Upper lobe of left lung (tissue), 6 donors: ENCODE data around the gene DNAJC13. TPM values are rescaled to one million over a fixed set of nuclear protein-coding genes. Genes with fewer than 3 reads are reported as not detected.

ENCODE experiments used
- ATAC-seq, 2 donors: fragments of 200-7000 bp; cut with Tn5 transposase; one replicate each; pipeline ENCODE4 v1.9.1; 2022; ENCODE audit warnings: mild to moderate bottlenecking in 2 of 2, moderate library complexity in 2 of 2; ENCODE audit not compliant: low FRiP score in 2 of 2
- DNase-seq, 2 donors: peaks; one replicate each; pipeline ENCODE4 v3.0.0-alpha.2; 2019 to 2020
- H3K27ac ChIP-seq, 4 donors: fragments of 200-600 bp; sonication (generic); one replicate each; pipeline ENCODE4 v1.5.1; 2016 to 2019
- H3K27me3 ChIP-seq, 4 donors: fragments of 200-600 bp; sonication (generic); one replicate each; pipeline ENCODE4 v1.5.1; 2017 to 2019
- H3K36me3 ChIP-seq, 4 donors: fragments of 200-600 bp; sonication (generic); one replicate each; pipeline ENCODE4 v1.5.1; 2016 to 2019
- H3K4me1 ChIP-seq, 4 donors: fragments of 200-600 bp; sonication (generic); one replicate each; pipeline ENCODE4 v1.5.1; 2018 to 2019
- H3K4me3 ChIP-seq, 4 donors: fragments of 200-600 bp; sonication (generic); one replicate each; pipeline ENCODE4 v1.5.1; 2017 to 2019; ENCODE audit warnings: mild to moderate bottlenecking in 2 of 4, moderate library complexity in 1 of 4
- H3K9me3 ChIP-seq, 4 donors: fragments of 200-600 bp; sonication (generic); one replicate each; pipeline ENCODE4 v1.5.1; 2018 to 2019
- EP300 ChIP-seq, 4 donors: sonication (generic); formaldehyde crosslinking; IDR thresholded peaks; one replicate each; pipeline ENCODE4 v1.5.1; 2017; ENCODE audit warnings: antibody characterized with exemption in 4 of 4, control low read depth in 2 of 4
- POLR2A ChIP-seq, 4 donors: fragments of 450-650 bp; IDR thresholded peaks; one replicate each; pipeline ENCODE4 v1.5.1; 2016 to 2017; ENCODE audit warnings: antibody characterized with exemption in 4 of 4, mild to moderate bottlenecking in 2 of 4
- POLR2AphosphoS5 ChIP-seq, 2 donors: sonication (generic); formaldehyde crosslinking; IDR thresholded peaks; one replicate each; pipeline ENCODE4 v1.5.1; 2017; ENCODE audit warnings: antibody characterized with exemption in 2 of 2
- WGBS, 2 donors: methylation state at CpG; one replicate each; pipeline ENCODE4 v1.1.5; 2017 to 2018; 5-methylcytosine and 5-hydroxymethylcytosine counted together
- total RNA-seq, 6 donors: library from RNA; depleted of rRNA in 4 of 6; stranded (reverse); fragments of >200 nt in 4 of 6; gene quantifications; one replicate each; pipeline versions ENCODE4 v1.1.0 to v1.2.1, GENCODE V29; 2016 to 2021
- TF ChIP-seq, protein P1 (sequence below), 6 experiments: fragments of 450-650 bp in 4 of 6; fragments of 200-600 bp in 2 of 6; sonication (generic) in 2 of 6; IDR thresholded peaks; one replicate each; pipeline ENCODE4 v1.5.1; 2016 to 2019; ENCODE audit warnings: antibody characterized with exemption in 6 of 6
- donor health status: DM: no; HTN: no; CAD: no; lungs with moderate emphysema.
- donor health status: DM: no; HTN: yes; CAD: no; lungs with severe emphysema.

Gene DNAJC13
- total RNA-seq, 6 donors from 2014 or later = 29.1 to 54.9 (median 35.1) TPM

DNA sequence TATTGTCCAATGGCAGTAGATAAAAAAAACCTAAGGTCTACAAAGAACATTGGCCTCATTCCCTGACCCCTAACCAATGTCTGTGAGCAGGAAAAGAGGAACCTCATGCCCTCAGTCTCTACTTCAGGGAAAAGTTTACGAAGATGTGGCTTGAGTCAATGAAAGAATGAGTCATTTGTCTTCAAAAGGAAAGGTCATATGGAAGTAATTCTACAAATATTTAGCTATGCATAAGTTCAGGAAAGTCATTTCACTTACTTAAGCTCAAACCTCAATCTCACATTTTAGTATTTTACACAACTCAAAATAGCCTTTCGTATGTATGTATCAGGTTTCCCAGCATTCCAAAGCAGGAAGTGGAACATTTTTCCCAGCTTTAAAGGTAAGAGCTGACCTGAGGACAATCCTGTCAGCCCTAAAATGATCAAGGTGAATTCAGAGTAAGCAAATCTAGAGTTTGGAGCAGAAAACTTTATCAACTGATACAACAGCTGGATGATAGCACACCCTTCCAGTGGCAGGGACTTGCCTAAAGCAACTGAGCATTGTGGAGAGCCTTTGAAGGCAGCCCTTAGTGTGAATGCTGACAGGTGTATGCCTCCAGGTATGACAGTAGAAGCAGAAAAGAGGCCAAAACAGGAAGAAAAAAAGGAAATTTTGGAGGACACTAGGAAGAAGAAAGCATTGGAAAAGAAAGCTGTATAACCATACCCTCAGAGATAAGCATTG, 125.9 kb downstream of the DNAJC13 start:
- Histone ChIP-seq H3K27ac (peak overlapping the region in 2 of 4 donors; percentile 26 to 63), H3K4me1 (peaks cover 0 to 6% (median 0%) of the 10 kb centered on the region in 4 donors), H3K27me3 (no peaks in the 10 kb centered on the region), H3K36me3 (peaks cover 6 to 35% (median 13%) of the 10 kb centered on the region in 4 donors), H3K4me3 (no peak overlapping the region), H3K9me3 (no peaks in the 10 kb centered on the region)
- WGBS, 2 donors = 51 to 61% methylated on average over 2 of the region's 2 CpGs
- ATAC-seq (peak in 1 of 2 donors; percentile 82), DNase-seq (no peak)
- TF ChIP-seq EP300 (IDR thresholded peaks at IDR 0.05) (peak in 1 of 4 donors; percentile 45), POLR2AphosphoS5 (IDR thresholded peaks at IDR 0.05) (no peak)

DNA sequence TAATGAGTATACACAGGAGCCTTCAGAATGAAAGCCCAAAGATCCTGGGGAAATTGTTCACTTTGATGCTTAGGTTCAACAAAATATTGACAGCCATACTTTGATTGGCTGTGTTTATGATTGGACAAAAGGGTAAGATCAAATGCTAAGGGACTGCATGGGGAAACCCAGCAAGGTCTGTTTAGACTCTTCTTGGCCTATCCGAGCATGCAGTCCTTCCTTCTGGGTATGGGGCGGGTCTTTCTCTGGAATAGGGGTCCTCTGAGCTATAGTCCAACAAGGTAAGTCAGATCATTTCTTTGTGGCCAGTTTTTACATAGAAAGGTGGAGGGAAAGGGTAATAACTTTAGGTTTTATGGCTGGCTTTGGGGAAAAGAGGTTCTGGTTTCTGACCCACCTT, 126.8 kb downstream of the DNAJC13 start:
- TF ChIP-seq EP300 (IDR thresholded peaks at IDR 0.05) (no peak), POLR2AphosphoS5 (IDR thresholded peaks at IDR 0.05) (no peak), POLR2A (IDR thresholded peaks at IDR 0.05) (no peak)
- TF ChIP-seq, protein P1, sequence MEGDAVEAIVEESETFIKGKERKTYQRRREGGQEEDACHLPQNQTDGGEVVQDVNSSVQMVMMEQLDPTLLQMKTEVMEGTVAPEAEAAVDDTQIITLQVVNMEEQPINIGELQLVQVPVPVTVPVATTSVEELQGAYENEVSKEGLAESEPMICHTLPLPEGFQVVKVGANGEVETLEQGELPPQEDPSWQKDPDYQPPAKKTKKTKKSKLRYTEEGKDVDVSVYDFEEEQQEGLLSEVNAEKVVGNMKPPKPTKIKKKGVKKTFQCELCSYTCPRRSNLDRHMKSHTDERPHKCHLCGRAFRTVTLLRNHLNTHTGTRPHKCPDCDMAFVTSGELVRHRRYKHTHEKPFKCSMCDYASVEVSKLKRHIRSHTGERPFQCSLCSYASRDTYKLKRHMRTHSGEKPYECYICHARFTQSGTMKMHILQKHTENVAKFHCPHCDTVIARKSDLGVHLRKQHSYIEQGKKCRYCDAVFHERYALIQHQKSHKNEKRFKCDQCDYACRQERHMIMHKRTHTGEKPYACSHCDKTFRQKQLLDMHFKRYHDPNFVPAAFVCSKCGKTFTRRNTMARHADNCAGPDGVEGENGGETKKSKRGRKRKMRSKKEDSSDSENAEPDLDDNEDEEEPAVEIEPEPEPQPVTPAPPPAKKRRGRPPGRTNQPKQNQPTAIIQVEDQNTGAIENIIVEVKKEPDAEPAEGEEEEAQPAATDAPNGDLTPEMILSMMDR (IDR thresholded peaks at IDR 0.05) = no peak
- WGBS, 2 donors = 92 to 93% methylated on average over 2 of the region's 2 CpGs
- no peak for ATAC-seq

DNA sequence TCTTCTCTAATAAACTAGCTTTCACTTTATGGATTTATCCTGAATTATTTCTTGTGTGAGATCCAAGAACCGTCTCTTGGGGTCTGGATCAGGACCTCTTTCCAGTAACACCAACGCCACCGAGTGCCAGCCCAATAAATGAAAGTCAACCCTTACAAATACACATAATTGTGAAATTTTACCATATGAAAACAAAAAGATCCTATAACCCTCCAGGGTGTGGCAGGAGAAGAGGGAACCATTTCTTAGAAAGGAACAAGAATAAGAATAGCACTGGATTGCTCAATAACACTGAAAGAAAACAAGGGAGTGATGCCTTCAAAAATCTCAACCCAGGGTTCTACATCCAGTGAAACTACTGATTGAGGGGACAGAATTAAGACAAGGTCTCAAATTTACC, 128.2 kb downstream of the DNAJC13 start:
- 73 to 83% methylated on average over 3 of the region's 3 CpGs for WGBS, 2 donors
- DNase-seq (no peak), ATAC-seq (peak in 1 of 2 donors; percentile 63)
- no peak overlapping the region for H3K27ac ChIP-seq
- H3K27me3 ChIP-seq = no peaks in the 10 kb centered on the region
- H3K4me3 ChIP-seq = no peak overlapping the region
- no peak for TF ChIP-seq POLR2AphosphoS5 (IDR thresholded peaks at IDR 0.05)
- no peak for TF ChIP-seq POLR2A (IDR thresholded peaks at IDR 0.05)
- TF ChIP-seq EP300 (IDR thresholded peaks at IDR 0.05) = no peak
- TF ChIP-seq, protein P1 (IDR thresholded peaks at IDR 0.05) = no peak
- peaks cover 0 to 14% (median under 1%) of the 10 kb centered on the region in 4 donors for H3K36me3 ChIP-seq
- H3K9me3 ChIP-seq = no peaks in the 10 kb centered on the region
- H3K4me1 ChIP-seq = peaks cover 0 to 11% (median 4%) of the 10 kb centered on the region in 4 donors

More for the DNA sequence above, 126.8 kb downstream of the DNAJC13 start:
- Histone ChIP-seq H3K4me1 (peaks cover 0 to 6% (median 0%) of the 10 kb centered on the region in 4 donors), H3K36me3 (peaks cover 0 to 27% (median 8%) of the 10 kb centered on the region in 4 donors), H3K27me3 (no peaks in the 10 kb centered on the region), H3K4me3 (no peak overlapping the region), H3K9me3 (no peaks in the 10 kb centered on the region), H3K27ac (no peak overlapping the region)
- no peak for DNase-seq

DNA sequence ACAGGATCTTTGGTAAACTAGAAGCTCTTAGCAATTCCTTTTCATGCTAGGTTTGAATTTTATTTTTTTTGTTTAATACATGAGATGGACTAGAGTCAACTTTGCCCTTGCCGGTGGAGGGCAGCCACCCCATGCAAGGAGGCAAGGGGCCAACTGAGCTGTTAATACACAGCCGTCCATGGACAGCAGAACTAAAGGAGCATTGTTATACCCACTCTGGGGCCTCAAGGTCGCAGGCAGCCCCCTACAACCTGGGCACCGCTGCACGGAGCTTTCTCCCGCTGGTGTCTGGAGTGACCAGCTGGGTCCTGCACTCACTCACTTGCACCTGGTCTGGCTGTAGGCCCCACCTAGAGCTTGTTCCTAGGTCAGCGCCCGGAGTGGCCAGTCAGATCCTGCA, 131.9 kb downstream of the DNAJC13 start:
- H3K4me3 ChIP-seq = no peak overlapping the region
- H3K4me1 ChIP-seq = peaks cover 3 to 16% (median 12%) of the 10 kb centered on the region in 4 donors
- H3K36me3 ChIP-seq = no peaks in the 10 kb centered on the region
- DNase-seq = peak in 1 of 2 donors; percentile 36
- no peaks in the 10 kb centered on the region for H3K27me3 ChIP-seq
- ATAC-seq = peak in 1 of 2 donors; percentile 12
- no peak overlapping the region for H3K27ac ChIP-seq
- WGBS, 2 donors = 91 to 94% methylated on average over 6 to 8 of the region's 8 CpGs
- no peaks in the 10 kb centered on the region for H3K9me3 ChIP-seq
- TF ChIP-seq POLR2AphosphoS5 (IDR thresholded peaks at IDR 0.05) (no peak), POLR2A (IDR thresholded peaks at IDR 0.05) (no peak), EP300 (IDR thresholded peaks at IDR 0.05) (no peak)
- TF ChIP-seq, protein P1 (IDR thresholded peaks at IDR 0.05) = no peak

DNA sequence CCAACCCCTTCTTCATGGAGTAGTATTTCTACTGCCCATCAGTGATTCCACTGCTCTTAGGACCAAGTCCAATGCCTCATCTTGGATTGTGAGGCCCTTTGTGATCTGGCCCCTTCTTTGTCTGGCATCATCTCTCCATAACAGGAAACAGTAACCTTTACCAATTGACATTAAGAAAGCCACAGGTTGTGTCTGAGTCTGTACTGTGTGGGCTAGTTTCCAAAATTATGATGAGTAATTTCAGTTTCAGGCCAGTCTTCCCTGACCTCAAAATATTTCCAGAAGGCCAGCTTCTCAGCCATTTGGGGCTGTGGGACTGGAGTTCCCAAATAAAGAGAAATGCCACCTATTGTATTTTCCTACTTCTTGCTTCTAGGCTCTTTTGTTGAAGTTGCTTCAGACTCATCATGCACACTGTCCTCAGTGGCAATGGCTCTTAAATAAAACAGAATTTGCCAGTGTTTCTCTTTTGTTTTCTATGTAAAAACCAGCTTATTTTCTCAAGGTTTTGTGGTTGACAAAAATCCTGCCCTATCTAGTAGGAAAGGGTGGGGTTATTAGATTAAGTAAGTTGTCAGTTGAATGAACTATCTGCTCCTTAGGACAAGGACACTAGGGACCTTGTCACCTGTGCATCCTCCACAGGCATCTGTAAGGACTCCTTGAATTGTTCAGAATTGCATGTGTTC, 132.7 kb downstream of the DNAJC13 start:
- H3K27me3 ChIP-seq = no peaks in the 10 kb centered on the region
- H3K9me3 ChIP-seq = no peaks in the 10 kb centered on the region
- TF ChIP-seq, protein P1 (IDR thresholded peaks at IDR 0.05) = no peak
- TF ChIP-seq EP300 (IDR thresholded peaks at IDR 0.05) = no peak
- no peak for TF ChIP-seq POLR2AphosphoS5 (IDR thresholded peaks at IDR 0.05)
- TF ChIP-seq POLR2A (IDR thresholded peaks at IDR 0.05) = no peak
- peaks cover 10 to 20% (median 17%) of the 10 kb centered on the region in 4 donors for H3K4me1 ChIP-seq
- no peak overlapping the region for H3K4me3 ChIP-seq
- H3K27ac ChIP-seq = no peak overlapping the region
- H3K36me3 ChIP-seq = no peaks in the 10 kb centered on the region
- DNase-seq (no peak), ATAC-seq (peak in 1 of 2 donors; percentile 51)
